ENCODE data around the gene VWA5B2.

GRCh38 chr3:184239221-184239620 lies 9.8 kb downstream of the VWA5B2 start:
- TF ChIP-seq CTCF (IDR thresholded peaks at IDR 0.05; ENCODE audit: low read length) (no peak), EZH2 (IDR thresholded peaks at IDR 0.05; ENCODE audit: borderline replicate concordance, low read length) (no peak)
